GM23338 (cell line): ENCODE measurements around the gene PNPLA2.
A peak's percentile ranks its signal among the peaks of the same experiment; 100 is the strongest.

Source experiments
- CREB1 ChIP-seq: fragments of 250-450 bp; sonication (Bioruptor Pico); IDR thresholded peaks from 2 replicates; pipeline ENCODE4 v1.5.0; 2020; ENCODE audit warnings: low read depth, mild to moderate bottlenecking, moderate library complexity
- CTCF ChIP-seq, 2 experiments: fragments of 200-600 bp in 1 of 2; sonication (generic) in 1 of 2; conservative IDR thresholded peaks; 2 replicates each; pipeline versions ENCODE4 v1.5.1 to v1.6.1; 2016 to 2017; ENCODE audit warnings: antibody characterized with exemption in 2 of 2, low read depth in 2 of 2, mild to moderate bottlenecking in 2 of 2, moderate library complexity in 1 of 2
- EZH2 ChIP-seq: fragments of 200-600 bp; sonication (generic); IDR thresholded peaks from one replicate; pipeline ENCODE4 v1.8.0; 2017; ENCODE audit warnings: antibody characterized with exemption, mild to moderate bottlenecking, low read depth; ENCODE audit not compliant: unreplicated experiment
- EZH2phosphoT487 ChIP-seq: fragments of 200-600 bp; sonication (generic); IDR thresholded peaks from one replicate; pipeline ENCODE4 v1.8.1; 2018; ENCODE audit warnings: antibody characterized with exemption; ENCODE audit not compliant: unreplicated experiment
- JUNB ChIP-seq: IDR thresholded peaks from one replicate; pipeline ENCODE4 v1.6.1; 2016; ENCODE audit warnings: antibody characterized with exemption; ENCODE audit not compliant: unreplicated experiment
- NANOG ChIP-seq: IDR thresholded peaks from 2 replicates; pipeline ENCODE4 v1.6.1; 2016; ENCODE audit warnings: antibody characterized with exemption, borderline replicate concordance
- POLR2AphosphoS5 ChIP-seq: IDR thresholded peaks from 2 replicates; pipeline ENCODE4 v1.6.1; 2016; ENCODE audit warnings: antibody characterized with exemption, low read depth
- REST ChIP-seq: IDR thresholded peaks from one replicate; pipeline ENCODE4 v1.6.1; 2018; ENCODE audit warnings: antibody characterized with exemption; ENCODE audit not compliant: unreplicated experiment
- STAT1 ChIP-seq: IDR thresholded peaks from one replicate; pipeline ENCODE4 v1.6.1; 2016; ENCODE audit warnings: antibody characterized with exemption; ENCODE audit not compliant: unreplicated experiment
- ZNF331 ChIP-seq: fragments of 250-450 bp; sonication (Bioruptor Pico); IDR thresholded peaks from 2 replicates; pipeline ENCODE4 v1.5.0; 2020; ENCODE audit warnings: low read depth, mild to moderate bottlenecking, moderate library complexity

GRCh38 chr11:779955-780532 lies 38.7 kb upstream of the PNPLA2 start:
- TF ChIP-seq CTCF (conservative IDR thresholded peaks at IDR 0.05; ENCODE audit: low read depth in 2 of 2), result no peak
- no peak for TF ChIP-seq REST
- TF ChIP-seq EZH2phosphoT487, result no peak
- no peak for TF ChIP-seq JUNB
- TF ChIP-seq POLR2AphosphoS5, result peak; percentile 40; the same call in 1 of the 2 replicates
- no peak for TF ChIP-seq EZH2
- no peak for TF ChIP-seq STAT1
- no peak for TF ChIP-seq CREB1 (CRISPR knock-in tag)
- TF ChIP-seq NANOG, result no peak
- no peak for TF ChIP-seq ZNF331 (CRISPR knock-in tag)
